Colonic mucosa (tissue), 4 donors: Measurements from ENCODE around the gene EMC8. TPM values are rescaled to one million over a fixed set of nuclear protein-coding genes. Genes with fewer than 3 reads are reported as not detected.

Experiments used
- DNase-seq: peaks from one replicate; pipeline ENCODE4 v3.0.0-alpha.2; 2020
- H3K27ac ChIP-seq: fragments of 200-600 bp; one replicate; pipeline ENCODE4 v1.8.0; 2021
- H3K27me3 ChIP-seq: fragments of 200-600 bp; one replicate; pipeline ENCODE4 v1.8.0; 2021
- H3K36me3 ChIP-seq: fragments of 200-600 bp; one replicate; pipeline ENCODE4 v1.8.0; 2021
- H3K4me1 ChIP-seq: fragments of 200-600 bp; one replicate; pipeline ENCODE4 v1.8.0; 2021; ENCODE audit warnings: mild to moderate bottlenecking
- H3K4me3 ChIP-seq: fragments of 200-600 bp; one replicate; pipeline ENCODE4 v1.8.0; 2021
- H3K9ac ChIP-seq, 2 donors: one replicate each; pipeline ENCODE4 v1.7.0; 2013; ENCODE audit warnings: control low read depth in 2 of 2, low read depth in 2 of 2, low read length in 2 of 2
- H3K9me3 ChIP-seq: fragments of 200-600 bp; one replicate; pipeline ENCODE4 v1.8.0; 2021
- intact Hi-C: fragments of 100-400 bp; cut with DNase I; formaldehyde crosslinking; loops from one replicate; pipeline ENCODE4 v1.14.1; 2022
- total RNA-seq, 2 donors: library from RNA; stranded (reverse); fragmentation: NEBNext Ultra II Directional in 1 of 2; extraction: Animal tissue kit (Norgen Biotek cat#: 25700) in 1 of 2; gene quantifications; one replicate each; pipeline ENCODE4 v1.2.1, GENCODE V29; 2021
- TF ChIP-seq, protein P1 (sequence below): fragments of 200-600 bp; IDR thresholded peaks from one replicate; pipeline ENCODE4 v1.8.0; 2022; ENCODE audit warnings: antibody characterized with exemption, mild to moderate bottlenecking
- donor health status: healthy.
- donor health status: DM: no; HTN: no; CAD: no.
- donor health status: DM: no; HTN: no; CAD: no.

EMC8 gene
- total RNA-seq, 2 donors from 2014 or later: 30.6 to 49.8 TPM

DNA sequence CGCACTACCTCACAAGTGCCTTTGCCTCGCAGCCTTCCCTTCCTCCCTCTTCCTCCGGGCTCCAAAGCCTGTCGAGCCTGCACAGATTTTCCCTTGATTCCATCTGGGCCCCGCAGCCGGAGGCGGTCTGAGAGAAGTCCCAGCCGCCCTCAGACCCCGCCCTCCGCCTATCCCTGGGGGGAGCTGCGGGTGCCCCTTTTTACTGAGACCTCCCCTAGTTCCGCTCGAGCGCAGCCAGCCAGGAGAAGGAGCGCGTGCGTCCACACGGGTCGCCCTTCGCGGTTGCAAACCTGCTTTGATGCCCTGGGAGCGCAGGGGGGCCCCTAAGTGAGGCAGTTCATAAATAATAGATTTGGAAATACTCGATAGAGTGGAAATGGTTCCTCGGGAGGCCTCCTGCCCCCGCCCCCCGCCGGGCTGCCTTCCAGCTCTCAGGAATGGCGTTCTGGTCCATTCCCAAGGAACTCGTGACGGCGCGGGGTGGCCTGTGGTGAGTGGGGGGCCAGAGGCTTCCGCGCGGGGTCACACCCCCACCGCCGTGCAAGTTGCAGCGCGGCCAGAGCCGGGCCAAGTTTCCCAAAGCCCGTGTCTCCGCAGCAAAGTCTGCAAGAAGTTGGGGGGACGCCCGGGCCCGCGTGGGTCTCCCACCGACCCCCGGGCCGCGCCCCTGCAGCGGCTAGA, 49.1 kb downstream of the EMC8 start:
- H3K4me3 ChIP-seq: peak overlapping the region; percentile 46
- DNase-seq: peak; percentile 39
- peaks cover 30% of the 10 kb centered on the region for H3K27me3 ChIP-seq
- TF ChIP-seq, protein P1, sequence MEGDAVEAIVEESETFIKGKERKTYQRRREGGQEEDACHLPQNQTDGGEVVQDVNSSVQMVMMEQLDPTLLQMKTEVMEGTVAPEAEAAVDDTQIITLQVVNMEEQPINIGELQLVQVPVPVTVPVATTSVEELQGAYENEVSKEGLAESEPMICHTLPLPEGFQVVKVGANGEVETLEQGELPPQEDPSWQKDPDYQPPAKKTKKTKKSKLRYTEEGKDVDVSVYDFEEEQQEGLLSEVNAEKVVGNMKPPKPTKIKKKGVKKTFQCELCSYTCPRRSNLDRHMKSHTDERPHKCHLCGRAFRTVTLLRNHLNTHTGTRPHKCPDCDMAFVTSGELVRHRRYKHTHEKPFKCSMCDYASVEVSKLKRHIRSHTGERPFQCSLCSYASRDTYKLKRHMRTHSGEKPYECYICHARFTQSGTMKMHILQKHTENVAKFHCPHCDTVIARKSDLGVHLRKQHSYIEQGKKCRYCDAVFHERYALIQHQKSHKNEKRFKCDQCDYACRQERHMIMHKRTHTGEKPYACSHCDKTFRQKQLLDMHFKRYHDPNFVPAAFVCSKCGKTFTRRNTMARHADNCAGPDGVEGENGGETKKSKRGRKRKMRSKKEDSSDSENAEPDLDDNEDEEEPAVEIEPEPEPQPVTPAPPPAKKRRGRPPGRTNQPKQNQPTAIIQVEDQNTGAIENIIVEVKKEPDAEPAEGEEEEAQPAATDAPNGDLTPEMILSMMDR: no peak
- H3K27ac ChIP-seq: no peak overlapping the region
- no peaks in the 10 kb centered on the region for H3K9me3 ChIP-seq
- no peaks in the 10 kb centered on the region for H3K36me3 ChIP-seq
- H3K4me1 ChIP-seq: peaks cover 5% of the 10 kb centered on the region
- peak overlapping the region; percentile 34 to 43 for H3K9ac ChIP-seq
- intact Hi-C loops: no loop called here

DNA sequence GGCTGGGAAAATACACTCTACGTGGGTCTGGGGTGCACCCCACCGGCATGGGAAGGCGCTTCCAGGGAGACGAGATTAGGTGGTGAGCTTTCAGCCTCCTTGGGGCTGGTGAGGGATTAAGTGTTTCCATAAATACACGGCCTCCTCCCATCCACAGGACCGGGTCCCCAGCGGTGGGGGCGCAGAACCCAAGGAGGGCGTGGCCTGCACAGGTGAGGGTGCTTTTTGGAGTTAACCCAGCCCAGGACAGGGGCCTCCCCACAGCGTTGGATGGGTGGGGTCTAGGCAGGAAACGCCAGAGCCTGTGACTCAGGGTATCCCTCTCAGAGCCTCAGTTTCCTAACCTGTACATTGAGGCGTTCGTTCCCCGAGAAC, 49.6 kb downstream of the EMC8 start:
- no peak for DNase-seq
- Histone ChIP-seq H3K9ac (peak overlapping the region in 1 of 2 donors; percentile 34), H3K4me3 (peak overlapping the region; percentile 46), H3K4me1 (peaks cover 5% of the 10 kb centered on the region), H3K27me3 (peaks cover 30% of the 10 kb centered on the region), H3K27ac (no peak overlapping the region), H3K36me3 (no peaks in the 10 kb centered on the region), H3K9me3 (no peaks in the 10 kb centered on the region)
- intact Hi-C loops: no loop called here
- TF ChIP-seq, protein P1: no peak

DNA sequence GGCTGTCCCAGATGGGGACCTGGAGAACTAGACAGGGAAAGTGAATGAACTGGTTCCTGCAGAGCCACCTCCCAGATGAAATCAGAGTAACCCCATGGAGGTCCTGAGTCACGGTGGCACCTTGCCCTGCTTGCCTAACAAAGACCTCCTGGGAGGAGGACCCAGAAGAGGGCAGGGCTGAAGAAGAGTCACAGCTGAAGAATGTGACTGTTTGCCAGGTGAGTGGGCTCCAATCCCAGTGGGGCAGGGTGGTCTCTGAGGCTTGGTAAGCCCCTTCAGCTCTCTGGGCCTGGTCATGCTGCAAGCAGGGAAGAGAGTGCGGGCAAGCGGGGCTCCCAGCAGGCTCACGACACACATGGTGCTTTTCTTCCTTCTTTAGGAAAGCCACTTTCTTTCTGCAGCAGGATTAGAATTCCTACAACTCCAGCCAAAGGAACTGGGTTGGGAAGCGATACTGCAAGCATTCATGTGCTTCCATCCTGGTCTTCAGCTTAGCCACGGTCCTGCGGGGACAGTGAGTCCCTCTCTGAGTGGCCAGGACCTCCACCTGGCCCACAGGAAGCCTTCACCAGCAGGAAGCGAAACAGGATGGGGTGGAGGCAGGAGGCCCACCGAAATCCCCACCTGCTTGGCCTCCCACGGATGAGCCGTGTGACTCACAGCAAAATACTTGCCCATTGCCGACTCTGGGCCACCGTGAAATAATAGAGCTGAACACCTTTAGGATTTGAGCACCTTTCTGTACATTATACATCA, 52.7 kb downstream of the EMC8 start:
- H3K4me3 ChIP-seq: no peak overlapping the region
- no peaks in the 10 kb centered on the region for H3K9me3 ChIP-seq
- H3K27ac ChIP-seq: no peak overlapping the region
- peaks cover 16% of the 10 kb centered on the region for H3K27me3 ChIP-seq
- DNase-seq: no peak
- no peak overlapping the region for H3K9ac ChIP-seq
- intact Hi-C loops: no loop called here
- TF ChIP-seq, protein P1: no peak
- peaks cover 5% of the 10 kb centered on the region for H3K4me1 ChIP-seq
- no peaks in the 10 kb centered on the region for H3K36me3 ChIP-seq

DNA sequence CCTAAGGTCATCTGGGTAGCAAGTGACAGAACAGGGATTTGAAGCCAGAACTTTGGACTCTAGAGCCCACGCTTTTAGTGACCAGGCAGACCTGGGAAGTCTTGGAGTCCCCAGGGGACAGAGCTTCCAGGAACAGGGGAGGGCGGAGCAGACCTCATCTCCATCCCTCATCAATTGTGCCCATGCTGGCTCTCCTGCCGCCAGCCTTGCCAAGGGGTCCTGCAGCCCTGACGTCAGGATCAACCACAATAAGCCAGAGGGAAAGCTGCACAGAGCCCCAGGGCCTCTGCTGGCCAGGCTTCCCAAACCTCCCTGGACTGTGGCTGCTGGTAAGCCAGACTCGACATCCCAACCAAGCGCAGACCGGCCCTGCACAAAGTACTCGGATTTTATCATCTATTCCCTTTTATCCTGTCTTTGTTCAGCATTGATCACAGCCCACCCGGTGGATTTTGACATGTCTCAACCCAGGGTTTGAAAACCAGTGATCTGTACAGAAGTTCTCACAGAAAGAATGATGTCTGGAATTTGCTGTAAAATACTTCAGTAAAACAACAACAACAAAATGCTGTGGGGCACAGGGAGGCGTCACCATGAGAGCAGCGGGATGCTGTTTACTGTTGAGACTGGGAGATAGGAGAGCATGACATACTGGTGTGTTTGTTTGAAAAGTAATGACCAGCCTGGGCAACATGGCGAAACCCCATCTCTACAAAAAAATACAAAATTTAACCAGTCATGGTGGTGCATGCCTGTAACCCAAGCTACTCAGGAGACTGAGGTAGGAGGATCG, 60.2 kb downstream of the EMC8 start:
- H3K9me3 ChIP-seq: no peaks in the 10 kb centered on the region
- TF ChIP-seq, protein P1: no peak
- H3K9ac ChIP-seq: no peak overlapping the region
- no peak overlapping the region for H3K27ac ChIP-seq
- no peak overlapping the region for H3K4me3 ChIP-seq
- intact Hi-C loops: no loop called here
- no peaks in the 10 kb centered on the region for H3K4me1 ChIP-seq
- DNase-seq: no peak
- no peaks in the 10 kb centered on the region for H3K27me3 ChIP-seq
- no peaks in the 10 kb centered on the region for H3K36me3 ChIP-seq

DNA sequence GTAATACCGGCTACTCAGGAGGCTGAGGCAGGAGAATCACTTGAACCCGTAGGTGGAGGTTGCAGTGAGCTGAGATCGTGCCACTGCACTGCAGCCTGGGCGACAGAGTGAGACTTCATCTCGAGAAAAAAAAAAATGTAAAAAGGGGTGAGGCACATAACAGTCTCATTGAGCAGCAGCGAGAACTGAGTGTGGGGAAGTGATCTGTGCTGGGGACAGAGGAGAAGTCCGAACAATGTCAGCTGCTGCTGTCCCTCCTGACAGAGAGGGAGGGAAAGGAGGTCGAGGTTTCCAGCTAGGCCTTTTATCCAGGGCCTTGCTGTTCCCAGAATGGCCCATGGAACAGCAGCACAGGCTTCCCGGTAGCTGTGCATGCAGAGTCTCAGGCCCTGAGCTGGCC, 62.4 kb downstream of the EMC8 start:
- no peak for DNase-seq
- H3K27ac ChIP-seq: no peak overlapping the region
- no peaks in the 10 kb centered on the region for H3K27me3 ChIP-seq
- no peak overlapping the region for H3K4me3 ChIP-seq
- no peaks in the 10 kb centered on the region for H3K4me1 ChIP-seq
- H3K36me3 ChIP-seq: no peaks in the 10 kb centered on the region
- no peak overlapping the region for H3K9ac ChIP-seq
- intact Hi-C loops: no loop called here
- TF ChIP-seq, protein P1: no peak
- no peaks in the 10 kb centered on the region for H3K9me3 ChIP-seq
